Right forelimb (tissue), 1 donor: ENCODE results near the gene NCOA3.

Experiments used
- DNase-seq: peaks from one replicate; pipeline ENCODE4 v3.0.0-alpha.2; 2018

The NCOA3 gene

DNA sequence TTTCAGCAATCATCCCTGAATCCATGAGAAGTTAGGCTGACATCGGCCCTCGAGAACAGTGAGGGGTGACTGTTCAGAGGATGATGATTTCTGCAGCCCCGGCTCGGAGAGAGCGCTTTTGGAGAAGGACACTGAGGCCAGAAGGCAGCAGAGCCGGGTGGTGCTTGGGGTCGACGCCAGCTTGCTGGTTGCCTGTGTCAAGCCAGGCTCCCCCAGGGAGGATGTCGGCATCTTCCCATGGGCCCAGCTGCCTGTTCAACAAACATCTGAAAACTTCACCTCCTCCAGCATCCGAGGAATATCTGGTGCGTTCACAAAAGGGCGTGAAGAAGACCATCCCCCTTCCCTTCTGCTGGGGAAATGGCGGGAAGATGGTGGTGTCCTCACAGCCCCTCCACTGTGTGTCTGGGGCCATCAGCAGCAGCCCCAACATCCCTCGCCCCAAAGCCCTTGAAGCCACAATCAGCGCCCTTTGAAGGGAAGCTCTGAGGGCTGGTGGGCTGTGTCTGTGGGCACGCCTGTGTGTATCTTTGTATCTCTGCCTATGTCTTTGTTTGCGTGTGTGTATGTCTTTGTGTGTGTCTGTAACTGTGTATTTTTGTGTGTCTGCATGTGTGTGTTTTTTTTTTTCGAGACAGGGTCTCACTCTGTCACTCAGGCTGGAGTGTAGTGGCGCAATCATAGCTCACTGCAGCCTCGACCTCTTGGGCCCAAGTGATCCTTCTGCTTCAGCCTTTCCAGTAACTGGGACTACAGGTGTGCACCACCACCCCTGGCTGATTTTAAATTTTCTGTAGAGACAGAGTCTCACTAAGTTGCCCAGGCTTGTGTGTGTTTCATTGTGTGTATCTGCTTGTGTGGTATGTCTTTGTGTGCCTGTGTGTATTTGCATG is 185.7 kb downstream of the NCOA3 start:
- no peak for DNase-seq

DNA sequence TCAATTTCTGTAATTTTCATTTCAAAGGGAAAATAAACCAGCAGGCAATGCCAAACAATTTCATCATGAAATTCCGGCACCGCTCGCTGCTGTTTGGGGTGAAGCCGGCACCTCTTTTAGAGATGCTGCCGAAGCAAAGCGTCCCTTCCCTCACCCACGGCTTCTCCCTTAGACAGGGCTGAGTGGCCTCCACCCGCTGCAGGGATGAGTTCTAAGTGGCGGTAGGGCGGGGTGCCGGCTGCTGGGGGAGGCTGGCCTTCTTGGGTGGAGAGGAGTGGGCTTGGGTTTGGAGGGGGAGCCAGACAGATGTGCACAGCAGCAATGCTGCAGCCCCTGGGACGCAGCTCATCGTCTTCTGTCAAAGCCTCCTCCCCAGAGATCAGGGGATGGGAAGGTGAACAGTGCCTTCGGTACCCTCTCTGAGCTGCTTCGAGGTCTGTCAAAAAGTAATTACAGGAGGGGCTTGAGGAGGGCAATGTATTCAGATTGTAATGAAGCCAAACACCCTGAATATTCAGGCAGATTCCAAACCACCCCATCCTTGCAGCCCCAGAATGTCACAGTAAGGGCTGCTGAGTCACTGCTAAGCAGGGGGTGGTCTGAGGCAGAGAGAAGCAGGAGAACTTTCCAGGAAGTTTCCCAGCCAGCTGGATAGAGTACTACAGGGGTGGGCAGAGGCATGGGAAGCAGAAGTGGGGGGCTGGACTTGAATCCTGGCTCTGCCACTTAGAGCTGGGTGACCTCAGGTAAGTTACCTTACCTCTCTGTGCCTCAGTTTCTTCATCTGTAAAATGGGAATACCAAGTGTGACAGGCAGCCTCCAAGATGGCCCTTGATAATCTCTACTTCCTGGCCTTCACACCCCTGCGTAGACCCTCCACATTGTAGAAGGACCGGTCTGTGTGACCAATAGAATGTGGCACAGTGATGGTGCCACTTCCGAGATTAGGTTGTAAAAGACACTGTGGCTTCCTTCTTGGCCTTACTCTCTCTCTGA is 187.0 kb downstream of the NCOA3 start:
- no peak for DNase-seq

DNA sequence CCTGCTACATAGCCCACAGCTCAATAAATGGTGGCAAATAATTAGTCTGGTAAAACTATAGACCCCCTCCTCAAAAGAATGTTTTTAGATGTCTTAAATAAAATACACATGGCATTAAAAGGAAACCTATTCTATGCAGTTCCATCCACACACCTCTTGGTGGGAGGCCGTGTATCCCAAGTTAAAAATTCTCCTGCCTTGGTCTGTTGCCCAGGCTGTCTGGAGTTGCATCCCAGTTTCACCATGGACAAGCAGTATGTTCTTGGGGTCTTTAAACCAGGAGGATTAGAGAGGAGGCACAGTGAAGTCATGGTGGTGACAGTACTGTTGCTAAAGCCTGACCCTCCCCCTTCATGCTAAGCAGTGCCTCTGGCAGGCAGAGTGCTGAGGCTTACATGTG is 188.0 kb downstream of the NCOA3 start:
- no peak for DNase-seq

DNA sequence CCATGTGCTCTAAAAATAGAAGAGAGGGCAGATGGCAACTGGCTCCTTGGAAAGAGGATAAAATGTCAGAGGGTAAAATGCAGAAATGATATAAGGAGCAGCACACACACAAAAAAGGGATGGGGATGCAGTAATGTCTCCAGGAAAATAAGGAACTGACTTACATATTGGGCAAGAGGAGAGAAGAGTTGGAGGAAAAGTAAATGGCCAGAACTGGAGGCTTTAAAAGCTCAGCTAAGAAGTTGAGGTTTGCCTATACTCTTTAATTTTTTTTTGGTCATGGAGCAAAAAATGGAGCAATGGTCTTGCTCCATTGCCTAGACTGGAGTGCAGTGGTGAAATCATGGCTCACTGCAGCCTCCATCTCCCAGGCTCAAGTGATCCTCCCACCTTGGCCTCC is 189.9 kb downstream of the NCOA3 start:
- DNase-seq = no peak

DNA sequence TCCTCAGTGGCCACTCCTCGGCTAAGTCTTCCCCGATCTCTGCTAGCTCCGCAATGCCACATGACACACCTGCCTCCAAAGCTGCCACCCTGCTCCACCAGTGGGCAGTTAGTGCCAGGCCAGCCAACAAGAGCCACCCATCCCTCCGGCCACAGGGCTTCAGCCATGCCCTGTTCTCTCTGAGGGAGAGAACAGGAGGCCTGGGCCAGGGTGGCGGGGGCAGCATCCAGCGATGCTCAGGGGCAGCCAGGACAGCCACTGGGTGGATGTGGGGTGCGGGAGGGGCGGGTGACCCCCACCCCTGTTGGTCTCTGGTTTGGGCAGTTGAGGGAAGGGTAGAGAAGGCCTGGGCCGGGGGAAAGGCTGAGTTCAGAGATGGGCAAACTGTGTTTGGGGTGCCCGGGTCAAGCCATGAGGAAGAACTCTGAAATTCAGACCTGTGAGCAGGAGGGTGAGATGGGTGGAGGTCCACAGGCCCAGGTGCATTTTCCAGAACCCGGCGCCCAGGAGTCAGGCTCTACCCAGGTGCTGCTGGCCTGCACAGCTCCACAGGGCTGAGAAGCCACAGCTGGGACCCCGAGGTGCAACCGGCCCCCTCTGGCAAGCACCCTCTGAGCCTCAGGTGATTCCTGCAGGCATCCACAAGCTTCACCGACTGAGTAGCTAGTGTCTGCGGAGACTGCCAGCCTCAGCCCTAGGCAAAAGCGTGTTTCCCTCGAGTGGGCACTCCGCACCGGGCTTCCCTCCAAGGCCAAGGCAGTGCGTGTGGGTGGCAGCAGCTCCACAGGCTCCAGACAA is 192.5 kb downstream of the NCOA3 start:
- DNase-seq = no peak

DNA sequence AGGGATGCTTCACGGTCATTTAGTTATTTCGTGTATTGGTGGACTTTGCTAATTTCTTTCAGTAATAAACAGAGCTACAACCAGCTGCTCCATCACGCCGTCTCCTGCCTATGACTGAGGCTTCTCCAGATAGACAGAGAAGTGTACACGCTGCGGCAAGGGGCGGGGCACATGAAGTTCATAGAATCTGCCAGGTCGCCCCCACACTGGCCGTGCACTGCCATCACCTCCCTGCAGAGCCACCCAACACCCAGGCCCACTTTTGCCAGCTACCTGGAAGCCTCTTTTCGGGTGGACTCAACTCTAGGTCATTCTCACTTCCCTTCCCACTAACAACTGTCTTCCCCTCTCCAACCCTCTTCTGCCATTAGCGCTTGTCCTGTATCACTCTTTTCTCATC is 195.2 kb downstream of the NCOA3 start:
- no peak for DNase-seq

DNA sequence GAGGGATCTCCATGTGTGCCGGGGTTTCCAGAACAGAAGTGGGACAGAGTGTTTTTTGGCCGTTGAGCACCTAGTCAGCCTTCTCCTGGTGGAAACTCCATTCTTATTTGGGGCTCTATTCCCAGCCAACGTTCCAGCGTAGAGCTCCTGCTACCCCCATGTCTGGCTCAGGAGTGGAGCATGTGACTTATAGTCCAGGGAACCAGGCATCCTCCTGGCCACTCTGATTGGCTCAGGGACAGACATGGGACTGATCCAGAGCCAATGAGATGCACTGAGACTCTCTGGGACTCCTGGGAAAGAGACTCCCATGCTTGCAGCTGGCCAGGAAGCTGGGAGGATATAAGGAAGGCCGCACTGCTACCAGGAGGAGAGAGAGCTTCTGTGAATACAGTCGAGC is 196.5 kb downstream of the NCOA3 start:
- no peak for DNase-seq

DNA sequence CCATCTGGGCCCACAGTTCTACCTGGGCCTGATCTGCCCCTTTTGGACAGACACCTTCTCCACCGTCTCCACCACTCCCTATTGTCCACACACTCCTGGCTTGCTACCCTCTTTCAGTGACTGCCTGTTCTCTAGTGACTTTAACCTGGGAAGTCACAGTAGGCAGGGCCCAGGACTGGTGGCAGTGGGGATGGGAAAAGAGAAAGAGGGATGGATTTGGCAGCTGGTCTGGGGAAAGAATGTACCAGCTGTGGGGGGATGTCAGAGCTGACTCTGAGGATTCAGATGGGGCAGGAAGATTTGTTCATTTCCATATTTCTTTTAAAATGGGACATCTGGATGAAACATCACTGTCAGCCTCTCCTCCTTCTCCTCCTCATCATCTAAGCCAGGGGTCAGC is 198.1 kb downstream of the NCOA3 start:
- no peak for DNase-seq

DNA sequence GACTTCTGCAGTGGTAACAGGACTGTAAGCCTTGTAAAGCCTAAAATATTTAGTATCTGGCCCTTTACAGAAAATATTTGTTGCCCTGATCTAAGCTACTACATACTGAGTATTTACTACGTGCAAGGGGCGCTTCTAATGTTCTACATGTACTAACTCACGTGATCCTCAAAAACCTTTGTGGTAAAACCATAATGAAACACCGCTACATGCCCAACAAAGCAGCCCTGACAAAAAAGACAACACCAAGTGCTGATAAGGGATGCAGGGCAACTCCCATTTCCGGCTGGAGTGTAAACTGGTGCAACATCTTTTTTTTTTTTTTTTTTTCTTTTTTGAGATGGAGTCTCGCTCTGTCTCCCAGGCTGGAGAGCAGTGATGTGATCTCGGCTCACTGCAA is 198.6 kb downstream of the NCOA3 start:
- DNase-seq = no peak

DNA sequence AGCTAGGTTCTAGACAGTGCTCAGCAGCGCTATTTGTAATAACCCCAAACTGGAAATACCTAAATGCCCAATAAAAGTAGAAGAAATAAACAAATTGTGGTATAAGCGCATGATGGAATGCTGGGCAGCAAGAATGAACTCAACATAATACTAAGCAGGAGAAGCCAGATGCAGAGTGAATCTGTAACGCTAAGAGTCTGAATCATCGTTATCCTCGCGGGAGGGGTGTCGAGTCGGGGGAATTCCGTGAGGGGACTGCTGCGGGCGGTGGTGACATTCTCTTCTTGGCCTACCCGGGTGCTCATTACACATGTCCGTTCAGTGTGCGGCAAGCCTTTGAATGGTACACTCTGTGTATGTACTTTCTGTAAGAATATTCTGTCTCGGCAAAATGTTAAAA is 199.9 kb downstream of the NCOA3 start:
- no peak for DNase-seq

DNA sequence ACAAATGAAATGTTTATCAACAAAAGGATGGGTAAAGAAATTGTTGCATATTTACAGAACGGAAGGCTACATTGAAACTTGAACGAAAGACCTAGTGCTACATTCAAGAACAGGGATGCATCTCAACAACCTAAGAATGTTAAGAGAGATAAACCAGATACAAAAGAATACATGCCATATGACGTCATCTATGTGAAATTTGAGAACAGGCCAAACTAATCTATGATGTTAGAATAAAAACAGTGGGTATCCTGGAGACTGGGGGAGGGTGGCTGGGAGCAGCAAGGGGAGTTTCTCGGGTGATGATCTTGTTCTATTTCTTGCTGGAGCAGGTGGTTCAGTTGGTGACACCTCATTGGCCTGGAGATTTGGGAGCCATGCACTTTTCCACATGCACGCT is 202.1 kb downstream of the NCOA3 start:
- no peak for DNase-seq

DNA sequence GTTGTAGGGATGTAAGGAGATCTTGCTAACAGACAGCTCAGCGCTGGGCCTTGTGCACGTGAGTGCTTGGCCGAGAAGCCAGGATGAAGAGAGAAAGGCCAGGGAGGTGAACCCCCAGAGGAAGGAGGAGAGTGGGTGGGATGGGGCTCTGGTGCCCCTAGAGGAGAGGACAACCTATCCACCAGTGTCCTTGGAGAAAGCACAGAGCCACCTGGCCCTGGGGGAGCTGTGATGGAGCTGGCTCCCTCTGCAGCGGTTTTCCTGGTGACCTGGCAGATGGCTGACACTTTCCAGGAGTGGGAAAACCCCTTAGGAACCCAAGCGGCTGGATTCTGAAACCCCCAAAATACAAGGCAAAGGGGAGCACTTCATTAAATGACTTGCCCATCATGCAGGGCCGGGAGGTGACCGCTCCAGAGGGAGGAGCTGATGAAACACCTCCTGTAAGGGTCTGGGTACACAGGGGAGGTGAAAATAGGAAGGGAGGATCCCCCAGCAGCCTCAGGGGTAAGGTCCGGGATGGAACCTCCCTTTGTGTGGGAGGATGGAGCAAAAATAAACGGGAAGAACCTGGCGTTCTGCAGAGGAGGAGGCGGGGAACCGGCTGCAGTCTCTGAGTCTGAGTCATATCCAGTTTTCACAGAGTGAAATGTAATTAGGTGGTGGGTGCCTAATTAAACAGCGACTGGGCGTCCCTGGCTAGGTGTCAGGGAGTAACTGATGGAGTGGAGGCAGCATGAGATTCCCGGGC is 203.2 kb downstream of the NCOA3 start:
- no peak for DNase-seq

DNA sequence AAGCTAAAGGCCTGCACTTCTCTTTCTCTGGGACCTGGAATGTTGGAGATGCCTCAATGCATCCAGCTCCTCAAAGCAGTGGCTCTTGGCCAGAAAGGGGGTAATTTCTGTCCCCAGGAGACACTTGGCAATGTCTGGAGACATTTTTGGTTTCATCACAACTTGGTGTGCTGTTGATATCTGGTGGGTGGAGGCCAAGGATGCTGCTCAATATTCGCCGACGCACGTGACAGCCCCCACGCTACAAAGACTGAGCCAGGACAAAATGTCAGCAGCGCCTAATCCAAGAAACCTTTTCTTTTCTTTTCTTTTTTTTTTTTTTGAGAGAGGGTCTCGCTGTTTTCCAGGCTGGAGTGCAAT is 203.8 kb downstream of the NCOA3 start:
- DNase-seq = no peak

DNA sequence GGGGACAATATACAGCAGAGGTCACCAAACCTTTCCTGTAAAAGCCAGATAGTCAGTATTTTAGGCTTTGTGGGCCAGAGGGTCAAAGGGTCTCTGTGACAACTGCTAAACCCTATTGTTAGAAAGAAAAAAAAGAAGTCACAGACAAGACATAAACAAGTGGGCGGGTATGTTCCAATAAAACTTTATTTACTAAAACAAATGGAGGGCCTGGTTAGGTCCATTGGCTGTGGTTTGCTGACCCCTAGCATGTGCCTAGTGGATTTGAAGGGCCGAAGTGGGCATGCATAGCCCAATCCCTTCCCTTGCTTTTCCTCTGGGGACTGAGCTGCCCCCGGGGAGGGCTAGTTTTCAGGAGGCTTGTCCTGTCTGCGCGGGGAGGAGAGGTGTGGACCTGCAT is 204.7 kb downstream of the NCOA3 start:
- DNase-seq = no peak
